ENCODE data around the gene PLEKHH3. TPM values are rescaled to one million over a fixed set of nuclear protein-coding genes. Genes with fewer than 3 reads are reported as not detected.

The PLEKHH3 gene
- total RNA-seq, 1 experiment from 2014 or later = 21.4 TPM

- Mint-ChIP-seq H3K27ac (no peak overlapping the region), H3K9me3 (no peaks in the 10 kb centered on the region; a peak in 1 of 5 replicates), H3K36me3 (ENCODE audit: insufficient read depth in 1 of 3, low read depth in 3 of 3) (no peaks in the 10 kb centered on the region), H3K4me3 (no peak overlapping the region), H3K27me3 (ENCODE audit: low read depth) (peaks cover 7% of the 10 kb centered on the region), H3K4me1 (peaks cover 10 to 12% of the 10 kb centered on the region in 2 experiments)
- H2BK12ac ChIP-seq (ENCODE audit: insufficient read length, low read depth, low read length) = no peak overlapping the region
- H2BK15ac ChIP-seq (ENCODE audit: low read depth, low read length) = no peak overlapping the region
- no peak overlapping the region for H3K56ac ChIP-seq (ENCODE audit: insufficient read length, low read depth, low read length)
- H3K9me3 ChIP-seq (ENCODE audit: control insufficient read depth, low read depth, low read length) = no peaks in the 10 kb centered on the region
- H2BK120ac ChIP-seq (ENCODE audit: low read depth, low read length, poor library complexity, severe bottlenecking) = no peak overlapping the region
- no peak overlapping the region for H3T11ph ChIP-seq (ENCODE audit: low read length)
- H3K18ac ChIP-seq (ENCODE audit: insufficient read length, low read depth, low read length) = no peak overlapping the region
- no peaks in the 10 kb centered on the region for H3K4me1 ChIP-seq (ENCODE audit: insufficient read depth, low read length)
- no peak overlapping the region for H2AFZ ChIP-seq (ENCODE audit: low read length)
- H3K9ac ChIP-seq (ENCODE audit: extremely low read depth, insufficient read length, low read length) = no peak overlapping the region
- H4K8ac ChIP-seq (replicated peaks; ENCODE audit: insufficient read length, low read depth, low read length) = no peak overlapping the region
- H3K14ac ChIP-seq (ENCODE audit: insufficient read depth, low read length) = no peak overlapping the region
- H2BK20ac ChIP-seq (ENCODE audit: low read depth, low read length, poor library complexity, severe bottlenecking) = no peak overlapping the region
- DNase-seq = no peak
- H3K23me2 ChIP-seq (ENCODE audit: insufficient read length, low read depth, low read length, poor library complexity, severe bottlenecking) = peaks cover 10% of the 10 kb centered on the region
- no peak overlapping the region for H2AK5ac ChIP-seq (ENCODE audit: insufficient read length, low read length)
- WGBS (ENCODE audit: extremely low coverage, insufficient read length, low lambda C conversion rate) = no CpG with 5 or more reads among the region's 4 CpGs
- H3K4me2 ChIP-seq (ENCODE audit: insufficient read depth, insufficient read length, low read length) = no peak overlapping the region
- no peak for TF ChIP-seq CTCF (conservative IDR thresholded peaks at IDR 0.05)
- H4K91ac ChIP-seq (ENCODE audit: insufficient read length, low read depth, low read length) = no peak overlapping the region
- no peak overlapping the region for H4K5ac ChIP-seq (ENCODE audit: insufficient read length, low read depth, low read length)
- no peaks in the 10 kb centered on the region for H3K79me2 ChIP-seq (ENCODE audit: insufficient read depth, low read length)
- H3K4ac ChIP-seq (ENCODE audit: low read depth, low read length) = no peak overlapping the region
- no peak overlapping the region for H2BK5ac ChIP-seq (ENCODE audit: insufficient read length, low read length)
- H3K27ac ChIP-seq (ENCODE audit: insufficient read length, low read depth, low read length) = no peak overlapping the region
- no peaks in the 10 kb centered on the region for H3K79me1 ChIP-seq (ENCODE audit: insufficient read depth, low read depth, low read length, poor library complexity, severe bottlenecking)
- H4K20me1 ChIP-seq (ENCODE audit: control insufficient read depth, insufficient read depth, insufficient read length) = no peaks in the 10 kb centered on the region
- H3K23ac ChIP-seq (ENCODE audit: insufficient read length, low read depth, low read length) = no peak overlapping the region
- no peaks in the 10 kb centered on the region for H3K27me3 ChIP-seq (ENCODE audit: insufficient read depth, low read length)
Observed at GRCh38 chr17:42651392-42651791, 25.4 kb downstream of the PLEKHH3 start.
